Fibroblast of lung (primary cell): ENCODE data around the gene THRB. TPM values are rescaled to one million over a fixed set of nuclear protein-coding genes. Genes with fewer than 3 reads are reported as not detected.

Experiments
- DNase-seq, 2 donors: peaks; one replicate each; pipeline versions ENCODE4 v3.0.0 to v3.0.0-alpha.2; 2010; ENCODE audit warnings: low read depth in 2 of 2
- H2AFZ ChIP-seq: 2 replicates; pipeline ENCODE4 v1.5.1; 2012; ENCODE audit warnings: low read length, control low read depth, inconsistent platforms
- H3K27ac ChIP-seq: 2 replicates; pipeline ENCODE4 v1.5.1; 2011; ENCODE audit warnings: low read length, control low read depth; ENCODE audit not compliant: insufficient read depth
- H3K27me3 ChIP-seq: 2 replicates; pipeline ENCODE4 v1.5.1; 2011; ENCODE audit warnings: mild to moderate bottlenecking, low read length; ENCODE audit not compliant: control insufficient read depth, insufficient read depth
- H3K36me3 ChIP-seq: 2 replicates; pipeline ENCODE4 v1.5.1; 2011; ENCODE audit warnings: low read length; ENCODE audit not compliant: control insufficient read depth, insufficient read depth
- H3K4me1 ChIP-seq: 2 replicates; pipeline ENCODE4 v1.5.1; 2011; ENCODE audit warnings: low read length; ENCODE audit not compliant: control insufficient read depth, insufficient read depth; ENCODE audit errors: extremely low read depth
- H3K4me2 ChIP-seq: 2 replicates; pipeline ENCODE4 v1.5.1; 2011; ENCODE audit warnings: low read length, control low read depth; ENCODE audit not compliant: insufficient read depth; ENCODE audit errors: extremely low read depth
- H3K4me3 ChIP-seq, 4 experiments: fragments of 200-600 bp in 1 of 4; sonication (generic) in 1 of 4; replicated peaks in 1 of 4; 2 replicates each; pipeline ENCODE4 v1.5.1; 2011 to 2016; ENCODE audit warnings: low read length in 4 of 4, low read depth in 3 of 4, mild to moderate bottlenecking in 3 of 4, control low read depth in 2 of 4, inconsistent platforms in 1 of 4, mixed read lengths in 1 of 4; ENCODE audit not compliant: insufficient read depth in 1 of 4; ENCODE audit errors: control extremely low read depth in 1 of 4
- H3K79me2 ChIP-seq: 2 replicates; pipeline ENCODE4 v1.5.1; 2012; ENCODE audit warnings: mild to moderate bottlenecking, low read length, inconsistent platforms; ENCODE audit not compliant: control insufficient read depth, insufficient read depth
- H3K9ac ChIP-seq: 2 replicates; pipeline ENCODE4 v1.5.1; 2011; ENCODE audit warnings: mild to moderate bottlenecking, low read length, control low read depth; ENCODE audit not compliant: insufficient read depth
- H3K9me3 ChIP-seq: 2 replicates; pipeline ENCODE4 v1.5.1; 2012; ENCODE audit warnings: low read depth, low read length; ENCODE audit not compliant: control insufficient read depth, insufficient read depth
- H4K20me1 ChIP-seq: 2 replicates; pipeline ENCODE4 v1.5.1; 2011; ENCODE audit warnings: low read length; ENCODE audit not compliant: control insufficient read depth, insufficient read depth; ENCODE audit errors: extremely low read depth
- CTCF ChIP-seq, 2 donors: IDR thresholded peaks in 1 of 2; conservative IDR thresholded peaks in 1 of 2; 1 replicate in 1 of 2; 2 replicates in 1 of 2; pipeline ENCODE4 v1.5.1; 2011 to 2012; ENCODE audit warnings: low read length in 2 of 2, control low read depth in 1 of 2, inconsistent platforms in 1 of 2, low read depth in 1 of 2, mild to moderate bottlenecking in 1 of 2
- EZH2 ChIP-seq: IDR thresholded peaks from 2 replicates; pipeline ENCODE4 v1.5.1; 2012; ENCODE audit warnings: low read length, control low read depth, mild to moderate bottlenecking; ENCODE audit errors: missing control alignments
- polyA plus RNA-seq, 2 donors: library from polyadenylated mRNA; depleted of rRNA in 1 of 2; stranded (reverse) in 1 of 2; unstranded in 1 of 2; fragments of >200 nt; gene quantifications; 2 replicates each; pipeline ENCODE4 v1.2.1, GENCODE V29; 2011 to 2012; ENCODE audit warnings: missing spikeins in 1 of 2
- total RNA-seq: library from RNA; depleted of rRNA; stranded (reverse); fragments of >200 nt; gene quantifications from 2 replicates; pipeline ENCODE4 v1.2.1, GENCODE V29; 2014

The THRB gene
- total and polyA plus RNA-seq, 2 donors (not counting 1 experiment from before 2014, with no cell fraction given) = 4.2 to 7.4 TPM

DNA sequence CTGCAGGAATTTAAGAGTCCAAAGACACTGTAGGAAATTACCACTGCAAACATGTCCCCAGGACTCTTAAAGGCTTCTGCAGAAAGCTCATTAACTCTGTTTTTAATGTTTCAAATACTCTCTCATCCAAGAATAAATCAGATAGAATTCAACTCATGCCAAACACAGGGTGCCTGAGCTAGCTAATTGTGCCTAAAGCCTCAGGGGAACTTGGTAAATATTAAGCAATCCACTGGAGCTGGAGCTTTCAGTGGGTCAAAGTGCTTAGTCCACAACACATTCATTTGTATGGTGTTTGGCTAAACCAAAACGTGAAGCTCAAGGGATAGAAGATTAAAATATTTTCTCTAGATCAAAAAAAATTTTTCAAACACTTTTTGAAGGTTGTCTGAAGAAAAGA lies 131.4 kb downstream of the THRB start:
- DNase-seq = peak in 1 of 2 donors; percentile 63
- Histone ChIP-seq H2AFZ (no peak overlapping the region), H3K9me3 (no peaks in the 10 kb centered on the region), H3K27ac (no peak overlapping the region), H3K36me3 (no peaks in the 10 kb centered on the region), H4K20me1 (no peaks in the 10 kb centered on the region), H3K4me2 (no peak overlapping the region), H3K79me2 (no peaks in the 10 kb centered on the region), H3K4me3 (no peak overlapping the region), H3K27me3 (no peaks in the 10 kb centered on the region), H3K9ac (no peak overlapping the region), H3K4me1 (no peaks in the 10 kb centered on the region)
- TF ChIP-seq EZH2 = no peak
- no peak for TF ChIP-seq CTCF (conservative IDR thresholded peaks at IDR 0.05 in 1 of 2, IDR thresholded peaks at IDR 0.05 in 1 of 2; ENCODE audit: low read depth in 1 of 2, low read length in 2 of 2)

DNA sequence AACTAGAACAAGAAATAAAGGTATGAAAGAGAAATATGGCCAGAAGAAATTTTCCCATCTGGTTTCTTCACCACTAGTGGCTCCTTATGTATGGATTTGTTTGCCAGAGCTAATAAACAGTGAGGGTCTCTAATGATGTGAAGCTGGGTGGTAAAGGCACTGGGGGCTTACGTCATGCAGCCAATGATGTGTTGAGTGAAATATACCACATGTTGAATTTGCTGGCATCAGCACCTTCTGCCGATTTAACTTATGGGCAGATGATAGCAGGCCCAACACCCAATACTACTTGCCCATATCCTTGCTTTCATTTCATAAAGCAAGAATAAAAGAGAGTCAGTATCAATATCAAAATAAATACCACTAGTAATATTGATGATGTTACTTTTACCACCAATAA lies 133.0 kb downstream of the THRB start:
- H3K4me2 ChIP-seq = no peak overlapping the region
- H3K79me2 ChIP-seq = no peaks in the 10 kb centered on the region
- H3K9ac ChIP-seq = no peak overlapping the region
- no peaks in the 10 kb centered on the region for H3K36me3 ChIP-seq
- TF ChIP-seq EZH2 = no peak
- TF ChIP-seq CTCF (conservative IDR thresholded peaks at IDR 0.05 in 1 of 2, IDR thresholded peaks at IDR 0.05 in 1 of 2; ENCODE audit: low read depth in 1 of 2, low read length in 2 of 2) = no peak
- H4K20me1 ChIP-seq = no peaks in the 10 kb centered on the region
- no peaks in the 10 kb centered on the region for H3K27me3 ChIP-seq
- no peak overlapping the region for H2AFZ ChIP-seq
- H3K4me1 ChIP-seq = no peaks in the 10 kb centered on the region
- no peak overlapping the region for H3K27ac ChIP-seq
- H3K4me3 ChIP-seq = no peak overlapping the region
- peak in 1 of 2 donors; percentile 69 for DNase-seq
- H3K9me3 ChIP-seq = no peaks in the 10 kb centered on the region

DNA sequence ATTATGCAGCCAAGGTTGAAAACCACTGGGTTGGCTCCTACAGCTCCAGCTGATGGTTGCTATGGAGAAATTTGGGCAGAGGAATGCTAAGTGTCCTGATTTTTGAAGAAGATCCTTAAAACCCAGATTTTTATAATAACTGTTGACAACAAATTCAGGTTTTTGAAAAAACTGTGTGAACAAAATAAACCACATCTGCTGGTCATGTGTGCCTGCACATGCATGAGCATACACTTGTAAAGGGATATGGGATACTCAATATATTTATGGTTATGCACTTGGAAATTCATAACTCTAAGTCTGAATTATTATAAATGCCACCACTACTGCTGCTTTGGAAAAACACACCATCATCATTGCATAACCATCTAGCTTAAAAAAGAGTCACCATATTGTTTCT lies 133.7 kb downstream of the THRB start:
- H3K27ac ChIP-seq = no peak overlapping the region
- H3K36me3 ChIP-seq = no peaks in the 10 kb centered on the region
- no peaks in the 10 kb centered on the region for H3K27me3 ChIP-seq
- no peak overlapping the region for H3K4me3 ChIP-seq
- H3K9me3 ChIP-seq = no peaks in the 10 kb centered on the region
- no peak overlapping the region for H3K4me2 ChIP-seq
- TF ChIP-seq CTCF (conservative IDR thresholded peaks at IDR 0.05 in 1 of 2, IDR thresholded peaks at IDR 0.05 in 1 of 2; ENCODE audit: low read depth in 1 of 2, low read length in 2 of 2) (no peak), EZH2 (no peak)
- DNase-seq = no peak
- H3K4me1 ChIP-seq = no peaks in the 10 kb centered on the region
- H4K20me1 ChIP-seq = no peaks in the 10 kb centered on the region
- H2AFZ ChIP-seq = no peak overlapping the region
- H3K9ac ChIP-seq = no peak overlapping the region
- H3K79me2 ChIP-seq = no peaks in the 10 kb centered on the region
